HUES64 (cell line): ENCODE measurements around the gene COPS2.

ENCODE experiments used
- H3K27ac ChIP-seq: 2 replicates; pipeline ENCODE4 v1.7.0; 2013; ENCODE audit warnings: low read depth, low read length, inconsistent platforms
- H3K27me3 ChIP-seq: 2 replicates; pipeline ENCODE4 v1.6.1; 2013; ENCODE audit warnings: mild to moderate bottlenecking, low read length; ENCODE audit not compliant: insufficient read depth
- H3K36me3 ChIP-seq: 2 replicates; pipeline ENCODE4 v1.6.1; 2013; ENCODE audit warnings: mild to moderate bottlenecking, low read length; ENCODE audit not compliant: insufficient read depth
- H3K4me1 ChIP-seq: 2 replicates; pipeline ENCODE4 v1.6.1; 2013; ENCODE audit warnings: mild to moderate bottlenecking, low read length, moderate library complexity; ENCODE audit not compliant: insufficient read depth
- H3K4me3 ChIP-seq: 2 replicates; pipeline ENCODE4 v1.5.1; 2013; ENCODE audit warnings: mild to moderate bottlenecking, low read length, moderate library complexity
- H3K9ac ChIP-seq: 2 replicates; pipeline ENCODE4 v1.6.1; 2013; ENCODE audit warnings: mild to moderate bottlenecking, low read depth, low read length
- H3K9me3 ChIP-seq: 2 replicates; pipeline ENCODE4 v1.6.1; 2013; ENCODE audit warnings: low read depth, low read length; ENCODE audit not compliant: insufficient read depth
- WGBS: fragments of 150-250, 120-280 bp; methylation state at CpG from one replicate; pipeline ENCODE4 v1.1.7; 2013; ENCODE audit warnings: missing lambda C conversion rate; 5-methylcytosine and 5-hydroxymethylcytosine counted together

COPS2 gene

GRCh38 chr15:49155834-49156627 lies 632 bp upstream of the COPS2 start:
- Histone ChIP-seq H3K36me3 (no peaks in the 10 kb centered on the region), H3K27me3 (no peaks in the 10 kb centered on the region), H3K9ac (peak overlapping the region; percentile 49), H3K4me1 (no peaks in the 10 kb centered on the region; the same call in 1 of the 2 replicates), H3K9me3 (no peaks in the 10 kb centered on the region), H3K27ac (no peak overlapping the region), H3K4me3 (peak overlapping the region; percentile 68)
- WGBS, result 4% methylated on average over 25 of the region's 26 CpGs

- Histone ChIP-seq H3K27ac (peak overlapping the region; percentile 53), H3K9ac (peak overlapping the region; percentile 82), H3K4me1 (peaks cover under 1% of the 10 kb centered on the region; the same call in 1 of the 2 replicates), H3K36me3 (no peaks in the 10 kb centered on the region), H3K27me3 (no peaks in the 10 kb centered on the region), H3K4me3 (peak overlapping the region; percentile 68), H3K9me3 (no peaks in the 10 kb centered on the region)
- under 1% methylated on average over 7 of the region's 7 CpGs for WGBS
Measured at GRCh38 chr15:49154799-49155109, 645 bp downstream of the COPS2 start.

- Histone ChIP-seq H3K9ac (peak overlapping the region; percentile 82), H3K36me3 (peaks cover 3% of the 10 kb centered on the region; the same call in 1 of the 2 replicates), H3K27me3 (no peaks in the 10 kb centered on the region), H3K27ac (no peak overlapping the region), H3K9me3 (no peaks in the 10 kb centered on the region), H3K4me1 (peaks cover 5% of the 10 kb centered on the region; the same call in 1 of the 2 replicates), H3K4me3 (peak overlapping the region; percentile 68)
- WGBS, result 33% methylated on average over 7 of the region's 8 CpGs
Measured at GRCh38 chr15:49154359-49154758, 1.0 kb downstream of the COPS2 start.

- WGBS, result 98% methylated on average over 9 of the region's 9 CpGs
- H3K36me3 ChIP-seq, result peaks cover 5% of the 10 kb centered on the region; the same call in 1 of the 2 replicates
- no peak overlapping the region for H3K4me3 ChIP-seq
- H3K9me3 ChIP-seq, result no peaks in the 10 kb centered on the region
- no peak overlapping the region for H3K27ac ChIP-seq
- peaks cover 18% of the 10 kb centered on the region for H3K4me1 ChIP-seq
- no peaks in the 10 kb centered on the region for H3K27me3 ChIP-seq
- H3K9ac ChIP-seq, result no peak overlapping the region
Measured at GRCh38 chr15:49152552-49153312, 2.7 kb downstream of the COPS2 start.

GRCh38 chr15:49151831-49152230 lies 3.6 kb downstream of the COPS2 start:
- H3K9me3 ChIP-seq, result no peaks in the 10 kb centered on the region
- peaks cover 22% of the 10 kb centered on the region for H3K4me1 ChIP-seq
- WGBS, result 100% methylated on average over 1 of the region's 3 CpGs

GRCh38 chr15:49148727-49149126 lies 6.7 kb downstream of the COPS2 start:
- WGBS, result 91% methylated on average over 1 of the region's 1 CpG
- Histone ChIP-seq H3K4me3 (no peak overlapping the region), H3K9ac (no peak overlapping the region; the same call in 1 of the 2 replicates), H3K36me3 (peaks cover 19% of the 10 kb centered on the region), H3K27me3 (no peaks in the 10 kb centered on the region), H3K4me1 (peaks cover 26% of the 10 kb centered on the region), H3K27ac (no peak overlapping the region), H3K9me3 (no peaks in the 10 kb centered on the region)

More at GRCh38 chr15:49151831-49152230, 3.6 kb downstream of the COPS2 start:
- no peak overlapping the region for H3K4me3 ChIP-seq
- no peak overlapping the region for H3K9ac ChIP-seq
- peaks cover 5% of the 10 kb centered on the region; the same call in 1 of the 2 replicates for H3K36me3 ChIP-seq
- no peak overlapping the region for H3K27ac ChIP-seq
- no peaks in the 10 kb centered on the region for H3K27me3 ChIP-seq

GRCh38 chr15:49148298-49148697 lies 7.1 kb downstream of the COPS2 start:
- WGBS, result 68% methylated on average over 1 of the region's 1 CpG
- H3K4me3 ChIP-seq, result no peak overlapping the region
- no peaks in the 10 kb centered on the region for H3K9me3 ChIP-seq
- H3K9ac ChIP-seq, result no peak overlapping the region; the same call in 1 of the 2 replicates
- no peak overlapping the region for H3K27ac ChIP-seq
- H3K4me1 ChIP-seq, result peaks cover 26% of the 10 kb centered on the region
- peaks cover 22% of the 10 kb centered on the region for H3K36me3 ChIP-seq
- H3K27me3 ChIP-seq, result no peaks in the 10 kb centered on the region

GRCh38 chr15:49145651-49146609 lies 9.5 kb downstream of the COPS2 start:
- Histone ChIP-seq H3K4me1 (peaks cover 26% of the 10 kb centered on the region), H3K4me3 (no peak overlapping the region), H3K27ac (no peak overlapping the region), H3K27me3 (no peaks in the 10 kb centered on the region), H3K36me3 (peaks cover 46% of the 10 kb centered on the region), H3K9ac (no peak overlapping the region), H3K9me3 (no peaks in the 10 kb centered on the region)
- WGBS, result 50% methylated on average over 2 of the region's 3 CpGs

- Histone ChIP-seq H3K9me3 (no peaks in the 10 kb centered on the region), H3K9ac (no peak overlapping the region), H3K36me3 (peaks cover 99% of the 10 kb centered on the region), H3K27me3 (no peaks in the 10 kb centered on the region), H3K4me3 (no peak overlapping the region), H3K4me1 (no peaks in the 10 kb centered on the region), H3K27ac (no peak overlapping the region)
- 88% methylated on average over 2 of the region's 2 CpGs for WGBS
Measured at GRCh38 chr15:49137861-49138260, 17.5 kb downstream of the COPS2 start.

GRCh38 chr15:49135911-49136310 lies 19.5 kb downstream of the COPS2 start:
- no CpG with 5 or more reads among the region's 3 CpGs for WGBS
- no peak overlapping the region for H3K27ac ChIP-seq

More at GRCh38 chr15:49135911-49136310, 19.5 kb downstream of the COPS2 start:
- Histone ChIP-seq H3K27me3 (no peaks in the 10 kb centered on the region), H3K9me3 (no peaks in the 10 kb centered on the region), H3K4me3 (no peak overlapping the region), H3K9ac (no peak overlapping the region), H3K4me1 (no peaks in the 10 kb centered on the region), H3K36me3 (peaks cover 99% of the 10 kb centered on the region)
